Inflammatory macrophage treated with lipopolysaccharide for 1 hour (primary cell): Measurements from ENCODE around the gene P2RY14.
"Not testable (repeated sequence)": the region's sequence is repeated elsewhere in the genome, so short reads cannot be mapped to it uniquely, and the experiment has no call there.

Source experiments
- DNase-seq, 2 donors: peaks; one replicate each; pipeline ENCODE4 v3.0.0-alpha.2; 2020 to 2022

Gene P2RY14

GRCh38 chr3:151256749-151257148, 21.6 kb downstream of the P2RY14 start:
- DNase-seq = no peak

GRCh38 chr3:151248772-151249337, 29.5 kb downstream of the P2RY14 start:
- no peak for DNase-seq

- not testable (repeated sequence) for DNase-seq
These were observed 36.3 kb downstream of the P2RY14 start for GRCh38 chr3:151242006-151242405.

- DNase-seq = peak in 1 of 2 donors; percentile 25
These were observed 41.6 kb downstream of the P2RY14 start for GRCh38 chr3:151236736-151237135.

- no peak for DNase-seq
These were observed 42.0 kb downstream of the P2RY14 start for GRCh38 chr3:151236316-151236715.

- no peak for DNase-seq
These were observed 43.5 kb downstream of the P2RY14 start for GRCh38 chr3:151234825-151235224.

- no peak for DNase-seq
These were observed 45.4 kb downstream of the P2RY14 start for GRCh38 chr3:151232991-151233390.

- not testable (repeated sequence) for DNase-seq
These were observed 45.9 kb downstream of the P2RY14 start for GRCh38 chr3:151232403-151232802.

GRCh38 chr3:151230646-151231045, 47.7 kb downstream of the P2RY14 start:
- DNase-seq = peak; percentile 74 to 81

- no peak for DNase-seq
These were observed 49.7 kb downstream of the P2RY14 start for GRCh38 chr3:151228666-151229040.

GRCh38 chr3:151227807-151228665, 50.3 kb downstream of the P2RY14 start:
- peak; percentile 59 to 95 for DNase-seq

GRCh38 chr3:151227266-151227806, 51.0 kb downstream of the P2RY14 start:
- DNase-seq = peak; percentile 28 to 55

GRCh38 chr3:151226825-151227224, 51.5 kb downstream of the P2RY14 start:
- no peak for DNase-seq

GRCh38 chr3:151226088-151226563, 52.2 kb downstream of the P2RY14 start:
- DNase-seq = peak; percentile 31 to 56

GRCh38 chr3:151225040-151225975, 53.0 kb downstream of the P2RY14 start:
- no peak for DNase-seq

GRCh38 chr3:151224268-151224866, 54.0 kb downstream of the P2RY14 start:
- no peak for DNase-seq

- DNase-seq = no peak
These were observed 59.3 kb downstream of the P2RY14 start for GRCh38 chr3:151219056-151219455.

GRCh38 chr3:151218136-151218535, 60.2 kb downstream of the P2RY14 start:
- no peak for DNase-seq

GRCh38 chr3:151216641-151217607, 61.4 kb downstream of the P2RY14 start:
- no peak for DNase-seq

- DNase-seq = no peak
These were observed 63.9 kb downstream of the P2RY14 start for GRCh38 chr3:151214459-151214858.

- no peak for DNase-seq
These were observed 64.5 kb downstream of the P2RY14 start for GRCh38 chr3:151213881-151214280.
